Neural crest cell (in vitro differentiated cells): ENCODE data around the gene C4BPB. TPM values are rescaled to one million over a fixed set of nuclear protein-coding genes. Genes with fewer than 3 reads are reported as not detected.

Source experiments
- DNase-seq: peaks from one replicate; pipeline ENCODE4 v3.0.0; 2021; ENCODE audit warnings: low read depth, mixed read lengths, low spot score
- H3K27ac Mint-ChIP-seq: one replicate; pipeline ENCODE4 v1.8.0; 2021; ENCODE audit warnings: mild to moderate bottlenecking, mixed read lengths; ENCODE audit not compliant: unreplicated experiment
- H3K27me3 Mint-ChIP-seq: 2 replicates; pipeline ENCODE4 v1.8.0; 2021; ENCODE audit warnings: low read depth, mild to moderate bottlenecking, mixed read lengths
- H3K36me3 Mint-ChIP-seq: 2 replicates; pipeline ENCODE4 v1.8.0; 2021; ENCODE audit warnings: low read depth, mild to moderate bottlenecking, mixed read lengths
- H3K4me1 Mint-ChIP-seq: 2 replicates; pipeline ENCODE4 v1.8.0; 2021; ENCODE audit warnings: mixed read lengths
- H3K4me3 Mint-ChIP-seq: one replicate; pipeline ENCODE4 v1.8.0; 2021; ENCODE audit warnings: mild to moderate bottlenecking, mixed read lengths
- H3K9me3 Mint-ChIP-seq: 2 replicates; pipeline ENCODE4 v1.8.0; 2021; ENCODE audit warnings: mixed read lengths
- total RNA-seq: library from RNA; stranded (reverse); gene quantifications from 2 replicates; pipeline ENCODE4 v1.2.1, GENCODE V29; 2021
- TF ChIP-seq, protein P1 (sequence below): fragments of 200-600 bp; sonication (generic); conservative IDR thresholded peaks from 2 replicates; pipeline ENCODE4 v1.5.0; 2021; ENCODE audit warnings: antibody characterized with exemption, mild to moderate bottlenecking

The C4BPB gene
- total RNA-seq, 1 donor from 2014 or later = not detected

DNA sequence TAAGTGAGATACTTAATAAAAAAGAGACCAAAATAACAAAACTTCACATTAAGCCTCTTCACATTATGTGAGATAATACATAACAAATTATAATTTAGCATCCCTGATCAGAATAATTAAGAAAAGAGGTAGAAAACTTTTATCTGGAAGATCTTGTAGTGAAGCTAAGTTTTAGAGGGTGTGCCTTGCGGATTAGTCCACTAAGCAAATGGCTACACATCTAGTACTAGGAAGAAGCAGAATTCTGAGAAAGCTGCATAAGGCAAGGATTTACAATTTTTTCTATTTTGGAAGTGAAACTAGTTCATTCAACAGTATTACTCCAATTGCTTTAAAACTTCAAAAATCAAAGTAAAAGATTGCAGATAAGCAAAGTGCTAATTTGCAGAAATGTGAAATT is 41.2 kb upstream of the C4BPB start:
- H3K4me1 Mint-ChIP-seq = peaks cover 45% of the 10 kb centered on the region
- TF ChIP-seq, protein P1, sequence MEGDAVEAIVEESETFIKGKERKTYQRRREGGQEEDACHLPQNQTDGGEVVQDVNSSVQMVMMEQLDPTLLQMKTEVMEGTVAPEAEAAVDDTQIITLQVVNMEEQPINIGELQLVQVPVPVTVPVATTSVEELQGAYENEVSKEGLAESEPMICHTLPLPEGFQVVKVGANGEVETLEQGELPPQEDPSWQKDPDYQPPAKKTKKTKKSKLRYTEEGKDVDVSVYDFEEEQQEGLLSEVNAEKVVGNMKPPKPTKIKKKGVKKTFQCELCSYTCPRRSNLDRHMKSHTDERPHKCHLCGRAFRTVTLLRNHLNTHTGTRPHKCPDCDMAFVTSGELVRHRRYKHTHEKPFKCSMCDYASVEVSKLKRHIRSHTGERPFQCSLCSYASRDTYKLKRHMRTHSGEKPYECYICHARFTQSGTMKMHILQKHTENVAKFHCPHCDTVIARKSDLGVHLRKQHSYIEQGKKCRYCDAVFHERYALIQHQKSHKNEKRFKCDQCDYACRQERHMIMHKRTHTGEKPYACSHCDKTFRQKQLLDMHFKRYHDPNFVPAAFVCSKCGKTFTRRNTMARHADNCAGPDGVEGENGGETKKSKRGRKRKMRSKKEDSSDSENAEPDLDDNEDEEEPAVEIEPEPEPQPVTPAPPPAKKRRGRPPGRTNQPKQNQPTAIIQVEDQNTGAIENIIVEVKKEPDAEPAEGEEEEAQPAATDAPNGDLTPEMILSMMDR = no peak
- peaks cover 9% of the 10 kb centered on the region for H3K36me3 Mint-ChIP-seq
- DNase-seq = no peak
- no peak overlapping the region for H3K27ac Mint-ChIP-seq
- peak overlapping the region; percentile 65 for H3K4me3 Mint-ChIP-seq
- H3K9me3 Mint-ChIP-seq = peaks cover under 1% of the 10 kb centered on the region
- no peaks in the 10 kb centered on the region for H3K27me3 Mint-ChIP-seq

DNA sequence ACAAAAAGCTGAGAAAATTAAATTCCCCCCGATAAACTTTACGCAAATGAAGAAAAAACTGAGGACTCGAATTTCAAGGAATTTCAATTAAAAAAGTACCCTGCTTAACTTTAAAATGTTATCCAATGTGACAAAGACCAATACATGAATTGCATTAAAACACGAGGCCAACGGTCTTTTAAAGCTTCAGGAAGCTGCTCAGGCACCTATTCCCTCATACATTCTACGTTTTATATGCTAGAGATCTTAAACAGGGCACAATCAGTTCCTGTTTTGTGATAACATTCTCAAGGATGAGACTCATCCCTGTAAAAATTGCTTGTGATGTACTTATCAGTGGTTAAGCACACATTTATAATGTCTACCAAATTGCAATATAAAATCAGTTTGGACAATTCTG is 40.6 kb upstream of the C4BPB start:
- TF ChIP-seq, protein P1 = no peak
- Mint-ChIP-seq H3K4me3 (peak overlapping the region; percentile 10), H3K9me3 (peaks cover 3% of the 10 kb centered on the region), H3K36me3 (peaks cover 8% of the 10 kb centered on the region), H3K27ac (no peak overlapping the region), H3K4me1 (peaks cover 48% of the 10 kb centered on the region), H3K27me3 (peaks cover 4% of the 10 kb centered on the region)
- no peak for DNase-seq

DNA sequence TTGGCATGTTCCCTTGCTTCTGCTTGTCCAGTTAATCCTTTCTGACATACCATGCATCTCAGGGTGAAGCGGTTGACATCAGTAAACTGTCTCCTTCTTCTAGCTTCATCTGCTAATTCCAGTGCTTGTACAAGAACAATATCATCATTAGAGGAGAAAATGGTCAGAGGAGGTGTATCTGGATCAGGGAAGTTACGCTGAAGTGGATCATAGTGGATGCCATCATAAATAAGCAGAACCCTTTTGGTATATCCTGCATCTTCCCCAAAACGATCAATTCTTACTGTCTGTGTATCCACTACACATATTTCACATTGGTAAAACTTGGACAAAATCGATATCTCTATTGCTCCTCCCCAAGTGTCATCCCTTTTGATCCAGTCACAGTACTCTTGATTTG is 39.6 kb upstream of the C4BPB start:
- peaks cover 3% of the 10 kb centered on the region for H3K9me3 Mint-ChIP-seq
- H3K4me1 Mint-ChIP-seq = peaks cover 54% of the 10 kb centered on the region
- H3K36me3 Mint-ChIP-seq = peaks cover 8% of the 10 kb centered on the region
- peaks cover 9% of the 10 kb centered on the region for H3K27me3 Mint-ChIP-seq
- DNase-seq = no peak
- TF ChIP-seq, protein P1 = no peak
- no peak overlapping the region for H3K27ac Mint-ChIP-seq
- peak overlapping the region; percentile 99 for H3K4me3 Mint-ChIP-seq

DNA sequence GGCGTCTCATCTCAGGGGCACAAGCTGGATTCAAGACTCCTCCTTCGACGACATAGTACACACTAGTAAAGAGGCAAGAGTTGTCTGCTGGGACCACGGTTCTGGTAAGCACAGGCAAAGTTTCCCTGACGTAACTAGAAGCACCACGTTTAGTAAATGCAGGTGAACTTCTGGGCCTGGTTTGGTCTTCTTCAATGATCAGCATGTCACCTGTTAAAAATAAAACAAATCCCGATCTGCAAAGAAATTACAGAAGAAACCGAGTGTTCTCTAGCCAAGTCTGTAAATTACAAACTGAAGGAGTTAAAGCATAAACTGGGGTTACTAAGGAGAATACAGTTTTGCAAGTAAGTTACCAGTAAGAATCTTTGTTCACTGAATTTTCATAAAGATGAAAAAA is 39.1 kb upstream of the C4BPB start:
- no peak for DNase-seq
- peaks cover 8% of the 10 kb centered on the region for H3K36me3 Mint-ChIP-seq
- H3K27ac Mint-ChIP-seq = peak overlapping the region; percentile 24
- H3K4me3 Mint-ChIP-seq = peak overlapping the region; percentile 99
- TF ChIP-seq, protein P1 = no peak
- H3K9me3 Mint-ChIP-seq = peaks cover 3% of the 10 kb centered on the region
- H3K27me3 Mint-ChIP-seq = peaks cover 11% of the 10 kb centered on the region
- H3K4me1 Mint-ChIP-seq = peaks cover 54% of the 10 kb centered on the region

DNA sequence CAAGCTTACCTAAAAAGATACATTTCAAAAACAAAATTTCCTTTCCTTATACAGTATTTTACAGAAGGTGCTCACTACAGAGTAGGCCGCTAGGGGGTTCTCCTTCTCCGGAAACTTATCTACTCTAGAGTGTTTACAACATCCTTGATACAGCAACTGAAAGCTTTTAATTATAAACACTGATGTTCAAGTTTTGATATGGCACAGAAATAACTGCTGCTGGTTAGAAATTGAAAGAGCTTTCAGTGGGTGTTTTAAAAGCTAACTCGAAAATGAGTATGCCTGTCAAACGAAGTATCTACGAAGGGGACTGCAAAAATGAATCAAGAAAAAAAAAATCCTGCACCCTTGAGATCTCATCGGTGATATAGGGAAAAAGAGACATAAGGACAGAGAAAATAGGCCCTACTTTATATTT is 38.7 kb upstream of the C4BPB start:
- Mint-ChIP-seq H3K4me3 (peak overlapping the region; percentile 99), H3K36me3 (peaks cover 8% of the 10 kb centered on the region), H3K27me3 (peaks cover 12% of the 10 kb centered on the region), H3K9me3 (peaks cover 3% of the 10 kb centered on the region), H3K27ac (peak overlapping the region; percentile 99), H3K4me1 (peaks cover 54% of the 10 kb centered on the region)
- TF ChIP-seq, protein P1 = peak; percentile 92
- DNase-seq = peak; percentile 25
